GM12878 (cell line): ENCODE results near the gene PSMD14. TPM values are rescaled to one million over a fixed set of nuclear protein-coding genes. Genes with fewer than 3 reads are reported as not detected.
A peak's percentile ranks its signal among the peaks of the same experiment; 100 is the strongest.

Source experiments
- ATAC-seq: fragments of 200-7000 bp; cut with Tn5 transposase; 3 replicates; pipeline ENCODE4 v1.9.1; 2020; ENCODE audit warnings: mild to moderate bottlenecking, moderate library complexity
- BruUV-seq: library from RNA; stranded (reverse); fragments of 400-500 nt; replicated peaks from 2 replicates; lab custom pipeline; 2021; lab: Mats Ljungman, UMichigan
- CTCF ChIA-PET: fragments of 300-600 bp; sonication (Branson Sonifier 250); formaldehyde crosslinking; extraction: SDS; loops from one replicate; lab custom pipeline; 2021; ENCODE audit warnings: inconsistent platforms; lab: Yijun Ruan, JAX
- POLR2A ChIA-PET: fragments of 350-600 bp; formaldehyde crosslinking; extraction: SDS; loops from one replicate; lab custom pipeline; 2021; ENCODE audit warnings: inconsistent platforms; lab: Charles Lee
- RAD21 ChIA-PET: fragments of 300-600 bp; sonication (Branson Sonifier 250); formaldehyde crosslinking; loops from one replicate; lab custom pipeline; 2023; ENCODE audit warnings: antibody characterized with exemption; ENCODE audit not compliant: unreplicated experiment; lab: Charles Lee
- SMC1A ChIA-PET: fragments of 300-600 bp; sonication (Branson Sonifier 250); formaldehyde crosslinking; loops from one replicate; lab custom pipeline; 2023; ENCODE audit not compliant: unreplicated experiment, uncharacterized antibody; lab: Charles Lee
- DNase-seq: peaks from one replicate; pipeline ENCODE4 v3.0.0-alpha.2; 2011; ENCODE audit warnings: low read depth, low spot score
- FAIRE-seq: peaks from 3 replicates; lab custom pipeline; 2011; peaks lifted over from hg19 to GRCh38; lab: Jason Lieb, UNC
- H2AFZ ChIP-seq: 2 replicates; pipeline ENCODE4 v1.6.0; 2011; ENCODE audit warnings: low read depth, low read length, control low read depth; ENCODE audit not compliant: control insufficient read depth
- H3K27ac ChIP-seq: 2 replicates; pipeline ENCODE4 v1.5.1; 2011; ENCODE audit warnings: control low read depth; ENCODE audit not compliant: control insufficient read depth, insufficient read depth
- H3K27me3 ChIP-seq, 2 experiments: replicated peaks in 1 of 2; 2 replicates each; pipeline versions ENCODE4 v1.6.0 to v1.6.1; 2011; ENCODE audit warnings: low read length in 1 of 2; ENCODE audit not compliant: control insufficient read depth in 2 of 2, insufficient read depth in 2 of 2
- H3K36me3 ChIP-seq, 2 experiments: 2 replicates each; pipeline ENCODE4 v1.5.1; 2011; ENCODE audit warnings: low read length in 1 of 2; ENCODE audit not compliant: control insufficient read depth in 2 of 2, insufficient read depth in 2 of 2
- H3K4me1 ChIP-seq: 2 replicates; pipeline ENCODE4 v1.6.1; 2011; ENCODE audit warnings: mild to moderate bottlenecking, low read length, moderate library complexity, mixed read lengths; ENCODE audit not compliant: control insufficient read depth, insufficient read depth
- H3K4me2 ChIP-seq: 2 replicates; pipeline ENCODE4 v1.6.0; 2011; ENCODE audit warnings: control low read depth; ENCODE audit not compliant: control insufficient read depth, insufficient read depth
- H3K4me3 ChIP-seq: fragments of 200-600 bp; sonication (generic); 2 replicates; pipeline ENCODE4 v1.5.1; 2016
- H3K79me2 ChIP-seq: 2 replicates; pipeline ENCODE4 v1.6.0; 2011; ENCODE audit warnings: low read length; ENCODE audit not compliant: control insufficient read depth, insufficient read depth
- H3K9ac ChIP-seq: 2 replicates; pipeline ENCODE4 v1.8.0; 2011; ENCODE audit warnings: low read length, control low read depth, mixed read lengths; ENCODE audit not compliant: control insufficient read depth, insufficient read depth
- H3K9me3 ChIP-seq: replicated peaks from 3 replicates; pipeline ENCODE4 v1.5.1; 2011; ENCODE audit warnings: mild to moderate bottlenecking, low read length; ENCODE audit not compliant: control insufficient read depth, insufficient read depth
- H4K20me1 ChIP-seq: 2 replicates; pipeline ENCODE4 v1.6.0; 2011; ENCODE audit not compliant: control insufficient read depth, insufficient read depth
- EZH2 ChIP-seq: IDR thresholded peaks from 2 replicates; pipeline ENCODE4 v1.6.1; 2012; ENCODE audit warnings: low read depth, mild to moderate bottlenecking, control low read depth, inconsistent platforms, low read length, borderline replicate concordance; ENCODE audit not compliant: control insufficient read depth
- WGBS: methylation state at CpG from one replicate; pipeline ENCODE4 v1.1.6; 2016; ENCODE audit warnings: low lambda C conversion rate; ENCODE audit not compliant: insufficient replicate concordance, insufficient coverage; ENCODE audit errors: missing lambda C conversion rate; 5-methylcytosine and 5-hydroxymethylcytosine counted together
- in situ Hi-C: fragments of 300-500 bp; cut with MboI; formaldehyde crosslinking; loops from 9 replicates; pipeline ENCODE4 v1.14.3; 2018; ENCODE audit warnings: mixed read lengths
- intact Hi-C: fragments of 100-400 bp; cut with micrococcal nuclease; formaldehyde crosslinking; loops from one replicate; pipeline ENCODE4 v1.14.2; 2022; ENCODE audit not compliant: unreplicated experiment
- polyA plus RNA-seq, 11 experiments: library from polyadenylated mRNA; depleted of rRNA in 4 of 11; unstranded in 6 of 11; stranded (reverse) in 5 of 11; fragments of >200 nt; fragmentation: Nextera tagmentation in 4 of 11; fragmentation: Illumina TruSeq in 1 of 11; extraction: Ambion mirVana in 4 of 11; extraction: Trizol in 1 of 11; gene quantifications; 1 replicate in 1 of 11; 2 replicates in 10 of 11; pipeline versions ENCODE4 v1.2.1 to v1.2.3, GENCODE V29; 2011 to 2016; ENCODE audit warnings: inconsistent platforms in 2 of 11, missing spikeins in 2 of 11, low read depth in 1 of 11
- total RNA-seq, 4 experiments: library from RNA; depleted of rRNA in 3 of 4; stranded (reverse); fragments of >200 nt in 3 of 4; fragmentation: Illumina TruSeq in 1 of 4; extraction: Trizol in 1 of 4; gene quantifications; 2 replicates each; pipeline versions ENCODE4 v1.2.1 to v1.2.3, GENCODE V29; 2013 to 2021
- TF ChIP-seq, protein P1 (sequence below), 3 experiments: IDR thresholded peaks in 2 of 3; conservative IDR thresholded peaks in 1 of 3; 2 replicates each; pipeline ENCODE4 v1.5.1; 2011; ENCODE audit warnings: low read depth in 3 of 3, low read length in 3 of 3, mild to moderate bottlenecking in 3 of 3, control low read depth in 2 of 3, moderate library complexity in 2 of 3, inconsistent platforms in 1 of 3, mixed read lengths in 1 of 3; ENCODE audit not compliant: control insufficient read depth in 2 of 3, insufficient read depth in 1 of 3; ENCODE audit errors: extremely low read depth in 1 of 3
- TF ChIP-seq, protein P2 (sequence below): IDR thresholded peaks from 2 replicates; pipeline ENCODE4 v1.6.1; 2012; ENCODE audit warnings: low read depth, low read length, improper control_type of control experiment

PSMD14 gene
- total and polyA plus RNA-seq, 10 of the 15 experiments (the other 5 are each of a cell fraction or from before 2014, with no cell fraction given) = 70.5 to 253 (median 127) TPM

DNA sequence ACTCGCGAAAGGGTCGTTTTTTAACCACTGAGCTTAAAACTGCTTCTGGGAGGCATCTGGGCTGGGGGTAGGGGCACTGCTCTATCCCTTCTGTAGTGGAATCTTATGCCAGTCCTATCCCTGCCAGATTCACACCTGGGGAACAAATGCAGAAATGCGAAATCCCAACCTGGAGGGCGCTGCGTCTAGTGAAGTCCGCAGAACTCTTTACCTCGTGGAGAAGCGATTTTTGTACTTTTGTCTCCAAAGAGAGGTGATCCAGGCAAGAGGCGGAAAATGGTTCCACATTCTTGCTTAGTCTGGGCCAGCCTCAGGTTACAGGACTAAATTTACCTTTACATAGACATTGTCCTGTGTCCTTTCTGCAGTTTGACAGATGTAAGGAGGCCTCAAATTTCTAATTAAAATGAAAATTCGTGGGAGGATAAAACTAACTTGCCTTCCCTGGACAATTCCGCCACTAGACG, 118.3 kb downstream of the PSMD14 start:
- Histone ChIP-seq H3K9ac (no peak overlapping the region), H3K4me2 (peak overlapping the region; percentile 67; the same call in 1 of the 2 replicates), H3K27me3 (peaks cover 8 to 39% of the 10 kb centered on the region in 2 experiments), H3K27ac (no peak overlapping the region), H3K79me2 (no peaks in the 10 kb centered on the region), H2AFZ (no peak overlapping the region; the same call in 1 of the 2 replicates), H3K9me3 (no peaks in the 10 kb centered on the region; the same call in 1 of the 3 replicates), H3K4me3 (no peak overlapping the region), H3K36me3 (no peaks in the 10 kb centered on the region), H3K4me1 (no peaks in the 10 kb centered on the region), H4K20me1 (no peaks in the 10 kb centered on the region)
- in situ Hi-C loops = no loop called here
- ATAC-seq = no peak
- CTCF ChIA-PET = no interaction called here
- no peak for DNase-seq
- SMC1A ChIA-PET = no interaction called here
- 39% methylated on average over 13 of the region's 13 CpGs for WGBS
- TF ChIP-seq, protein P1, sequence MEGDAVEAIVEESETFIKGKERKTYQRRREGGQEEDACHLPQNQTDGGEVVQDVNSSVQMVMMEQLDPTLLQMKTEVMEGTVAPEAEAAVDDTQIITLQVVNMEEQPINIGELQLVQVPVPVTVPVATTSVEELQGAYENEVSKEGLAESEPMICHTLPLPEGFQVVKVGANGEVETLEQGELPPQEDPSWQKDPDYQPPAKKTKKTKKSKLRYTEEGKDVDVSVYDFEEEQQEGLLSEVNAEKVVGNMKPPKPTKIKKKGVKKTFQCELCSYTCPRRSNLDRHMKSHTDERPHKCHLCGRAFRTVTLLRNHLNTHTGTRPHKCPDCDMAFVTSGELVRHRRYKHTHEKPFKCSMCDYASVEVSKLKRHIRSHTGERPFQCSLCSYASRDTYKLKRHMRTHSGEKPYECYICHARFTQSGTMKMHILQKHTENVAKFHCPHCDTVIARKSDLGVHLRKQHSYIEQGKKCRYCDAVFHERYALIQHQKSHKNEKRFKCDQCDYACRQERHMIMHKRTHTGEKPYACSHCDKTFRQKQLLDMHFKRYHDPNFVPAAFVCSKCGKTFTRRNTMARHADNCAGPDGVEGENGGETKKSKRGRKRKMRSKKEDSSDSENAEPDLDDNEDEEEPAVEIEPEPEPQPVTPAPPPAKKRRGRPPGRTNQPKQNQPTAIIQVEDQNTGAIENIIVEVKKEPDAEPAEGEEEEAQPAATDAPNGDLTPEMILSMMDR (IDR thresholded peaks at IDR 0.05 in 2 of 3, conservative IDR thresholded peaks at IDR 0.05 in 1 of 3; ENCODE audit: control insufficient read depth in 2 of 3, extremely low read depth in 1 of 3, insufficient read depth in 1 of 3, low read depth in 3 of 3, low read length in 3 of 3) = 0 out of 6 replicates have a peak, but pooled peaks of 1 of the 3 experiments have one; percentile 7
- TF ChIP-seq, protein P2, sequence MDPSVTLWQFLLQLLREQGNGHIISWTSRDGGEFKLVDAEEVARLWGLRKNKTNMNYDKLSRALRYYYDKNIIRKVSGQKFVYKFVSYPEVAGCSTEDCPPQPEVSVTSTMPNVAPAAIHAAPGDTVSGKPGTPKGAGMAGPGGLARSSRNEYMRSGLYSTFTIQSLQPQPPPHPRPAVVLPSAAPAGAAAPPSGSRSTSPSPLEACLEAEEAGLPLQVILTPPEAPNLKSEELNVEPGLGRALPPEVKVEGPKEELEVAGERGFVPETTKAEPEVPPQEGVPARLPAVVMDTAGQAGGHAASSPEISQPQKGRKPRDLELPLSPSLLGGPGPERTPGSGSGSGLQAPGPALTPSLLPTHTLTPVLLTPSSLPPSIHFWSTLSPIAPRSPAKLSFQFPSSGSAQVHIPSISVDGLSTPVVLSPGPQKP = no peak
- 0 out of 2 replicates have a peak, but pooled peaks have one; percentile 70 for TF ChIP-seq EZH2
- RAD21 ChIA-PET = no interaction called here
- POLR2A ChIA-PET = no interaction called here
- intact Hi-C loops = loop anchor here (10.0 kb wide), 1 partner anchor 518 kb away; no protein-coding TSS in a partner anchor
- no peak for FAIRE-seq
- BruUV-seq = no TSS peak
